Melanocyte of skin (primary cell): ENCODE measurements around the gene PRKCQ. TPM values are rescaled to one million over a fixed set of nuclear protein-coding genes. Genes with fewer than 3 reads are reported as not detected.

ENCODE experiments used
- total RNA-seq, 2 donors: library from RNA; depleted of rRNA; stranded (reverse); fragments of >200 nt; gene quantifications; 2 replicates each; pipeline ENCODE4 v1.2.3, GENCODE V29; 2012

The PRKCQ gene
- under 1 TPM in 1 of 2 donors, not detected in 1; under 0.01 TPM for total RNA-seq

DNA sequence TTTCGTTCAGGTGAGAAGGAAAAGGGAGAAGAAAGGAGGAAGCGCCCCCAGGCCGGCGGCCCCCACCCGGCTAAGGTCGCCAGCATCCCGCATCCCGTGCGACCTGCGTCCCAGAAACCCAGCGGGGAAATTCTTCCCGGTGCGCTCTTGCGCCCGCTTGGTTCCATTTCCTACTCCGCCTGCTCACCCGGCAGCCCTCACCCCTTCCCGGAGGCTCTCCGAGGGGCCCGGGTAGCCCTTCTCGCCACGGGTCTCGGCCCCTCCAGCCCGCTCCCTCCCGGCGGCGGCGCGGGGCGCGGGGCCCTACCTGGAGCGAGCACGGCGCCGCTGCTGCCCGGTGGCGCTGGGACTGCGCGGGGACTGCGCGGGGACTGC lies at the start of gene PRKCQ:
Gene PRKCQ (minus strand): TSS at position 373 of the 375 bp plus-strand sequence. CDS start 65,141 bp downstream, outside the sequence.

